GM19328 (cell line): ENCODE measurements around the gene ACKR4.
A peak's percentile ranks its signal among the peaks of the same experiment; 100 is the strongest.
"Not testable (repeated sequence)": the region's sequence is repeated elsewhere in the genome, so short reads cannot be mapped to it uniquely, and the experiment has no call there.

Experiments
- ATAC-seq: cut with Tn5 transposase; IDR thresholded peaks from one replicate; pipeline ENCODE4 v1.9.1; 2021; ENCODE audit warnings: mild to moderate bottlenecking, moderate library complexity; ENCODE audit not compliant: unreplicated experiment

ACKR4 gene

GRCh38 chr3:132593947-132594323 is 3.1 kb upstream of the ACKR4 start:
- no peak for ATAC-seq

DNA sequence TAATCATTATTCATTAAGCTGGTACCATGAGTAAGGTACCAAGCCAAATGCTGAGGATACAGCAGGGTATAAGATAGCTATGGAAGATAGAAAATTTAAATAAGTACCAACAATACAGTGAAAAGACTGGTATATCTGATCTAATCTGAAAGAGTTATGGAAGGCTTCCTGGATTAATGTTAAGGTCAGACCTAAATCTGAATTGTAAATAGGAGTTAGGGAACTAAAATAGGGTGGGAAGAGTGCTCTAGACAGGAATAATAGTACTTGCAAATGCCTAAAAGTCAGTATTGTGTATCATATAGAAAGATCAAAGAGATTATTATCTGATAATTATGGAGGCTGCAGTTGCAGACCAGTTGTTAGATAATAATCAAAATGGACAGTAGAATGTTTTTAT is 2.6 kb upstream of the ACKR4 start:
- ATAC-seq = no peak

GRCh38 chr3:132595014-132595413 is 2.1 kb upstream of the ACKR4 start:
- no peak for ATAC-seq

DNA sequence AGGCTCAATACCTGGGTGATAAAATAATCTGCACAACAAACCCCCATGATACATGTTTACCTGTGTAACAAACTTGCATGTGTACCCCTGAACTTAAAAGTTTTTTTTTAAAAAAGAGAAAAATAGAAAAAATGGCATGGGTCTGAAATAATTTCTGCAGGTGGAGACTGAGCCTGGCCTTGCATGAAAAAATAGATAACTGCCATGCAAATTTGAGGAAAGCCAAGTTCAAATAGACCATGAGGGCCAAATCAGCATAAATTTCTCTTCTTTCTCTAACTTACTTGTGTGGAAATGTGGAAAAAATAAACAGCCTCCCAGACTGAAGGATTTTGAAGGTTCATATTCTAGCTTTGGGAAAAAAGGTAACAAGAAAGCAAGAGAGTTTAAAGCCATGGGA is 744 bp upstream of the ACKR4 start:
- ATAC-seq = no peak

DNA sequence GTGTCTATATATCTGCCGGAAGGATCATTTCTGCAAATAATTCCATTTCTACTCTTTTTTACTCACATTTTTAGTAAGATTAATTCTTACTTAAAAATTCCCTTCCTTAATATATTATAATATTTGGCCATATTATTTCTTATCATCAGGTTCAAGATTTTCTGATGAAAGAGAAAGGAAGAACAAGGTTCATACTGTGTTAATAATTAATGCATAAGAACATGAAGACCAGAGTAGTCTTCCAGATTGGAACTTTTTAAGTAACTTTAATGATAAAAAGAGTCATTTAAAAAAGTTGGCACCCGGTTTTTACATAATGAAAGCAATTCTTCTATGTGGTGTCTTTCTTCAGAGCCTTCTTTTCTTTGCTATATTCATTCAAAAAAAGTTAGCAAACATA is 590 bp downstream of the ACKR4 start:
- no peak for ATAC-seq

GRCh38 chr3:132598181-132598580 is 1.1 kb downstream of the ACKR4 start:
- ATAC-seq = no peak

- not testable (repeated sequence) for ATAC-seq
Measured at GRCh38 chr3:132600614-132601013, 3.5 kb downstream of the ACKR4 start.

DNA sequence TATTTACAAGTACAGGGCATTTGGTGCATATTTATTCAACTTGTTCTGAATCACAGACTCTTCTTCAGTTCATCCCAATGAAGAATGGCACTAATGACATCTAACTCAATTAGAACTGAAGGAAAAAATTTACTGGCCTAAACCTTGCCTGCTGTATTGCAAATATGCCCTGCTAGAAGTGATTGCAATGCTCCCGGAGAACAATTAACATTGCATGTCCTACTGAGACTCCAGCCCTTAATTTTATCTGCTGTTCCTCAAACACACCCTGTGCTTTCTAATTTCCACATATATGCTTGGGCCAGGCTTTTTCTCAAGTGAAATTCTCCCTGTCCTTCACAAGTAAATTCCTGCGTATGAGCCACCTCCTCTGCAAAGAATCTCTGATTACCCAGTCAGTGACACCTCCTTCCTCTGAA is 8.3 kb downstream of the ACKR4 start:
- ATAC-seq = no peak

DNA sequence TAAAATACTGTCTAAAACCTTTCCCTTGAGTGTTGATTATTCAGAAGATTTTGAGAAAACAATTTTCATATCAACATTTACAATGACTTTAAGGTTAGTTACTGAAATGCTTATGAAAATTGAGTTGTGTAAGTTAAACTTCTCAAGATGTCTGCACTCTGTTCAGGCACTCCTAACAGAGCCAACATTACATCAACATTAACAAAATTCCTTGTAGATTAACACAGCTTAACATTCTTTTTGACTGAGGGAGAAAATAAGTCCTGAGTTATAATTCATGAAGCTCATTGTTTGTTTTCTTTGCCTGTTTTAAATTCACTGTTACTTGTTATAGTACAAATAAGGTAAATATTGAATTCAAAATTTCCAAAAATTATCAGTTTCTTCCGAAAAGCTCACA is 9.0 kb downstream of the ACKR4 start:
- no peak for ATAC-seq

DNA sequence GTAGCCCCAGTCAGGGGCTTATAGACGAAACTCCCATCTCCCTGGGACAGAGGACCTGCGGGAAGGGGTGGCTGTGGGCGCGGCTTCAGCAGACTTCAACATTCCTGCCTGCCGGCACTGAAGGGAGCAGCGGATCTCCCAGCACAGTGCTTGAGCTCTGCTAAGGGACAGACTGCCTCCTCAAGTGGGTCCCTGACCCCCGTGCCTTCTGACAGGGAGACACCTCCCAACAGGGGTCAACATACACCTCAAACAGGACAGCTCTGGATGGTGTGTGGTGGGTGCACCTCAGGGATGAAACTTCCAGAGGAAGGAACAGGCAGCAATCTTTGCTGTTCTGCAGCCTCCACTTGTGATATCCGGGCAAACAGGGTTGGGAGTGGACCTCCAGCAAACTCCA is 9.6 kb downstream of the ACKR4 start:
- not testable (repeated sequence) for ATAC-seq

DNA sequence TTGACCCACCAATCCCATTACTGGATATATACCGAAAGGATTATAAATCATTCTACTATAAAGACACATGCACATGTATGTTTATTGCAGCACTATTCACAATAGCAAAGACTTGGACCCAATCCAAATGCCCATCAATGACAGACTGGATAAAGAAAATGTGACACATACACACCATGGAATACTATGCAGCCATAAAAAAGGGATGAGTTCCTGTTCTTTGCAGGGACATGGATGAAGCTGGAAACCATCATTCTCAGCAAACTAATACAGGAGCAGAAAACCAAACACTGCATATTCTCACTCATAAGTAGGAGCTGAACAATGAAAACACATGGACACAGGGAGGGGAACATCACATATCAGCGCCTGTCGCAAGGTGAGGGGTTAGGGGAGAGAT is 18.2 kb downstream of the ACKR4 start:
- ATAC-seq = not testable (repeated sequence)

DNA sequence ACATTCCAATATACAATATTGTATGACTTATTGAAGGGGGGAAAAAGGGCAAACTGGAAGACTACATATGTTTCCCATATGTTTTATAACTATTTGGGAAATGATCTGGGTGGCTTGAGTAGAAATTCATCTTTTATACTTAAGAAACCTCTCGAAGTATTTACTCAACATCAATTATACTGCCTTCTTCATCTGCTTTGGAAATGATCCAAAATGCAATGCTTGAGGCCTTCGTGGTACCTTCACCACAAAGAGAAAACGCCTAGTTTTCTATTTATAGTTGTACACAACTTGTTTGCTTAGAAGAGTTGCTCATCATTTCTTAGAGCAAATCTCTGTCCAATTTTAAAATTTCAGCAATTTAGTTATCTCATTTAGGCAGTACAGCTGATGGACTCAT is 18.8 kb downstream of the ACKR4 start:
- no peak for ATAC-seq

DNA sequence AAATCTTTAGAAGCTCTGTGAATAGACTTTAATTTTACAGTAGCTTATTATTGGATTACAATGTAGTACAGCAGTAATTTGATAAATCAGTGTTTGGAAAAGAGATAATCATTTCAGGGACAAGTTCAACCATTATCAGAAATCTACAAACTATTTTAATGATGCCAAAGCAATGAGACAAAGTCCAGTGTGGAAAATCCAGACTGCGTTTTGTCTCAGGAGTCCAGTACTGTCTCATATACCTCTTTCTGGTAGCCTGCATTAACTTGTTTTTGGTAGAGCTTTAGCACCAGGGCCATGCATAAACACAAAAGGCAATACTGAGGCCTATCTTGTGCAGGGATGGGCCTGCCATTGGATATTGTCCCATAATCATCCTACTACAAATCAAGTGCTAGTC is 19.7 kb downstream of the ACKR4 start:
- no peak for ATAC-seq

DNA sequence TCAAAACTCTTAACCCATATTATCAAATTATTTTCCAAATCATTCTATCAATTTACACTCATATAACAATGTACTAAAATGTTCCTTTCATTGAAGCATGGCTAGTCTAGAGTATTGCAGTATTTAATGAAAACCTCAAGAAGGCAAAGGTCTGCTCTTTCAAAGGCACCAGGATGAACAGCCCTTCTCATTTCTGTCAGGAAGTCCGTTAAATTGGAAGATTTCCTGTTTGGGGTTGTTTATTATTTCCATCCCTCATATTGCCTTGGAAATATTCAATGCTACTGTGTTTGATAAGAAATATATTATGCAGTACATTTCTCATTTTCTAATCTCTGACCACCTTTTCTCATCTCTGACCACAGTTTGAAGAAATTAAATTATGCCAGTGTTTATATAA is 25.1 kb downstream of the ACKR4 start:
- ATAC-seq = no peak

DNA sequence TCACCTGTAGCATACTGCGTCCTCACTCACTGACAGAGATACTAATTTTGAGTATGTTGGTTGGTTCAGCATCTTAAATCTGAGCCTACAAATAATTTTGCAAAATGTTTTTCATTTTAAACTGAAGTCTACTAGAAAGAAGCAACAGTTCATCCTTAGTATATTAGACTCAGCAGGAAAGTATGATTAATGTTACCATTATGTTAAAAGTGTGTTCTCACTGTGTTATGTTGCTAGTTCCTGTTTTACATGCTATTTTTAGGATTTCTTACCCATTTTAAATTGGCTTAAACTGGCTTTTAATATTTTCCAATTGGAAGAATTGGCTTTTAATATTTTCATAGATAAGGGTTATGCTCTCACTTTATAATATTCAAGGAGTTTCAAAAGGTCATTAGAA is 25.7 kb downstream of the ACKR4 start:
- ATAC-seq = no peak

GRCh38 chr3:132623646-132624045 is 26.6 kb downstream of the ACKR4 start:
- no peak for ATAC-seq

GRCh38 chr3:132624790-132625189 is 27.7 kb downstream of the ACKR4 start:
- no peak for ATAC-seq

DNA sequence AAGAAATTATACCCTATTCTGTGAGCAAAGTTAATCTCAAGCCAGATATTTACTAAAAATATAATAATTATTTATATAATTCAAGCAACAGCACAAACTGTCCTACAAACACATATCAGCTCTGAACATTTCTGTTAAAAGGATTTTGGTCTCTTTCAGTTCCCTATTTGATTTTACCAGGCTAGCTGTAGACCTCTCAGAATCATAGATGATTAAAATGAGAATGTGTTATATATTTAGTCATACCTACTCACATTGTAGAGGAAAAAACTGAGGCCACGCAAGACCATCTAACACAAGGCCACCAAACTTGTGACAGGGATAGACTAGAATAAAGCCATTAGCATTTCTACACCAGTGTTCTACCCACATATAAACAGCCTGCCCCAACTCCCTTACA is 28.5 kb downstream of the ACKR4 start:
- peak; percentile 74 for ATAC-seq

- ATAC-seq = no peak
Measured at GRCh38 chr3:132626955-132627354, 29.9 kb downstream of the ACKR4 start.

DNA sequence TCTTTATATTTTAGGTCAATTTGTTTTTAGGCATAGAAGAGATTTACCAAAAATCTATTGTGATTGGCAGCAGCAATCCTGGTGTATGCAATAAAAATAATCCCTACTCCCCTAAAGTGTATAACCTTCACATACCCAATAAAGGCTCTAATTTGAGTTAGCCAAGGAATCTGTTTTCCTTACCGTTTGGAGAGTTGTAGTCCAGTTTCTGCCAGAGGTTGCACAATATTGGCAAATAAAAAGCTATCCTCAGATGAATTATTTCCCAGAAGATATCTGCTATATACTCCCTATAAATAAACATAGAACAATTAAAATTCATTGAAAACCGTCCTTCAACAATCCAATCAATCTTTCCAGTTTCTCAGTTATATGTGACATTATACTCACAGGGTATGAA is 31.1 kb downstream of the ACKR4 start:
- no peak for ATAC-seq

- ATAC-seq = no peak
Measured at GRCh38 chr3:132629928-132630327, 32.9 kb downstream of the ACKR4 start.

DNA sequence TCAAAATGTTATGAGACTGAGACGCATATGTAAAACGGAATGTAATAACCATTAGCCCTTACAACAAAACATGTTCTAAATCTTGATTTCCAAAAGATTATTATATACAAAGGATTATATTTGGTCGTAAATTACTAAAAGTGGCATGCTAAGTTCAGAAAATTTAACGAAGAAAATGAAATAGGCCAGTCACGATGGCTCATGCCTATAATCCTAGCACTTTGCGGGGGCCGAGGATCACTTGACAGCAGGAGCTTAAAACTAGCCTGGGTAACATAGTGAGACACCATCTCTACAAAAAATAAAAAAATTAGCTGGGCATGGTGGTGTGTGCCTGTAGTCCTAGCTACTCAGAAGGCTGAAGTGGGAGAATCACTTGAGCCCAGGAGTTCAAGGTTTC is 33.5 kb downstream of the ACKR4 start:
- no peak for ATAC-seq

DNA sequence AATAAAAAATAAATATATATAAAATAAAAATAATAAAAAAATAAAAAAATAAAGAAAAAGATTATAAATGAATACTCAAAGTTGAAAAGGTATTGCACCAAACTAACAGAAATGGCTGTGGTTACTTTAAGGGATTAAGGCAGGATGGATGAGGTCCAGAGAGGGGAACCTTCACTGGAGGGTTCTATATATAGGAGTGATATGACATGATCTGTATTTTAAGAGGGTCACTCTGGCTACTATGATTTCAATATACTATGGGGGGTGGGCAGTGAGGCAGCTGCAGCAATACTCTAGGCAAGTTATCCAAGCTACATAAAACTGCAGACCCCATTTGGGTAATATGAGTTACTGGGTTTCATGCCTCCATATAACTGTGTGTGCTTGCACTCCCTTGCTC is 38.0 kb downstream of the ACKR4 start:
- ATAC-seq = no peak

GRCh38 chr3:132637590-132637989 is 40.5 kb downstream of the ACKR4 start:
- ATAC-seq = no peak
